Hematopoietic multipotent progenitor cell (in vitro differentiated cells): ENCODE measurements around the gene ZXDC. TPM values are rescaled to one million over a fixed set of nuclear protein-coding genes. Genes with fewer than 3 reads are reported as not detected.

Experiments used
- DNase-seq, 3 donors: peaks; one replicate each; pipeline ENCODE4 v3.0.0-alpha.2; 2011 to 2015; ENCODE audit warnings: low read depth in 2 of 3, low spot score in 2 of 3
- total RNA-seq: library from RNA; depleted of rRNA; stranded (reverse); fragments of >200 nt; gene quantifications from one replicate; pipeline ENCODE4 v1.2.3, GENCODE V29; 2012

ZXDC gene
- total RNA-seq, 1 donor = 82.7 TPM

GRCh38 chr3:126401611-126402160 is 74.0 kb downstream of the ZXDC start:
- DNase-seq = no peak

- no peak for DNase-seq
Measured at GRCh38 chr3:126399756-126400155, 75.9 kb downstream of the ZXDC start.

- DNase-seq = no peak
Measured at GRCh38 chr3:126399351-126399735, 76.3 kb downstream of the ZXDC start.

- DNase-seq = no peak
Measured at GRCh38 chr3:126398423-126399350, 77.0 kb downstream of the ZXDC start.

GRCh38 chr3:126397610-126398422 is 77.9 kb downstream of the ZXDC start:
- DNase-seq = no peak

GRCh38 chr3:126396536-126396935 is 79.2 kb downstream of the ZXDC start:
- no peak for DNase-seq

GRCh38 chr3:126395846-126396513 is 79.7 kb downstream of the ZXDC start:
- DNase-seq = no peak

- no peak for DNase-seq
Measured at GRCh38 chr3:126394977-126395321, 80.7 kb downstream of the ZXDC start.

GRCh38 chr3:126394179-126394976 is 81.3 kb downstream of the ZXDC start, which contains the start of gene CFAP100:
CFAP100 (plus strand) TSS chr3:126394909; CDS start chr3:126396001, 1,092 bp downstream.
- peak in 2 of 3 donors; percentile 18 to 33 for DNase-seq

- no peak for DNase-seq
Measured at GRCh38 chr3:126393563-126393962, 82.1 kb downstream of the ZXDC start.

- DNase-seq = no peak
Measured at GRCh38 chr3:126392246-126392645, 83.4 kb downstream of the ZXDC start.

- DNase-seq = no peak
Measured at GRCh38 chr3:126391631-126392030, 84.1 kb downstream of the ZXDC start.

GRCh38 chr3:126390751-126391150 is 84.9 kb downstream of the ZXDC start:
- DNase-seq = no peak

- DNase-seq = no peak
Measured at GRCh38 chr3:126390201-126390600, 85.5 kb downstream of the ZXDC start.

- no peak for DNase-seq
Measured at GRCh38 chr3:126389794-126390146, 85.9 kb downstream of the ZXDC start.

GRCh38 chr3:126389112-126389793 is 86.4 kb downstream of the ZXDC start:
- peak; percentile 4 to 88 (median 85) for DNase-seq
